IMR-90 (cell line): ENCODE data around the gene SLC25A34. TPM values are rescaled to one million over a fixed set of nuclear protein-coding genes. Genes with fewer than 3 reads are reported as not detected.

ENCODE experiments used
- ATAC-seq: fragments of 200-7000 bp; cut with Tn5 transposase; 2 replicates; pipeline ENCODE4 v1.9.1; 2020; ENCODE audit warnings: low read depth, mild to moderate bottlenecking, moderate library complexity
- BruUV-seq: library from RNA; stranded (reverse); fragments of 400-500 nt; replicated peaks from 2 replicates; lab custom pipeline; 2021; lab: Mats Ljungman, UMichigan
- CTCF ChIA-PET: fragments of 300-600 bp; formaldehyde crosslinking; extraction: SDS; loops from one replicate; lab custom pipeline; 2021; ENCODE audit warnings: antibody characterized with exemption; lab: Yijun Ruan, JAX
- POLR2A ChIA-PET: fragments of 300-600 bp; sonication (Branson Sonifier 250); formaldehyde crosslinking; loops from one replicate; lab custom pipeline; 2022; ENCODE audit warnings: antibody characterized with exemption; ENCODE audit not compliant: unreplicated experiment; lab: Charles Lee
- DNase-seq: peaks from one replicate; pipeline ENCODE4 v3.0.0; 2013
- H2AFZ ChIP-seq: replicated peaks from 2 replicates; pipeline ENCODE3; 2013; ENCODE audit warnings: low read length, mild to moderate bottlenecking; ENCODE audit not compliant: poor library complexity
- H2AK5ac ChIP-seq: 2 replicates; pipeline ENCODE4 v1.6.1; 2013; ENCODE audit warnings: low read depth, low read length, inconsistent platforms
- H2AK9ac ChIP-seq: replicated peaks from 2 replicates; pipeline ENCODE3; 2013; ENCODE audit warnings: mild to moderate bottlenecking, low read depth, low read length, moderate library complexity; ENCODE audit not compliant: poor library complexity
- H2BK120ac ChIP-seq: 2 replicates; pipeline ENCODE4 v1.6.1; 2013; ENCODE audit warnings: low read depth, low read length, inconsistent platforms
- H2BK15ac ChIP-seq: 3 replicates; pipeline ENCODE4 v1.6.1; 2013; ENCODE audit warnings: low read depth, low read length, inconsistent platforms
- H2BK20ac ChIP-seq: 2 replicates; pipeline ENCODE4 v1.6.1; 2013; ENCODE audit warnings: low read depth, mild to moderate bottlenecking, inconsistent platforms, low read length, moderate library complexity
- H2BK5ac ChIP-seq: 2 replicates; pipeline ENCODE4 v1.6.1; 2013; ENCODE audit warnings: mild to moderate bottlenecking, low read depth, low read length, inconsistent platforms; ENCODE audit not compliant: poor library complexity, severe bottlenecking
- H3K14ac ChIP-seq: replicated peaks from 2 replicates; pipeline ENCODE4 v1.6.1; 2013; ENCODE audit warnings: low read depth, low read length, inconsistent platforms
- H3K18ac ChIP-seq: 2 replicates; pipeline ENCODE4 v1.6.1; 2013; ENCODE audit warnings: low read depth, low read length, control low read depth
- H3K23ac ChIP-seq: 2 replicates; pipeline ENCODE4 v1.6.1; 2013; ENCODE audit warnings: low read depth, low read length, inconsistent platforms
- H3K27ac ChIP-seq: 2 replicates; pipeline ENCODE4 v1.5.1; 2013; ENCODE audit warnings: mild to moderate bottlenecking, control low read depth, low read length; ENCODE audit not compliant: insufficient read depth
- H3K27me3 ChIP-seq: 2 replicates; pipeline ENCODE4 v1.6.1; 2013; ENCODE audit warnings: low read length; ENCODE audit not compliant: control insufficient read depth, insufficient read depth
- H3K36me3 ChIP-seq: 2 replicates; pipeline ENCODE4 v1.6.1; 2013; ENCODE audit warnings: low read length, mixed read lengths; ENCODE audit not compliant: control insufficient read depth, insufficient read depth
- H3K4ac ChIP-seq: 2 replicates; pipeline ENCODE4 v1.6.1; 2013; ENCODE audit warnings: low read depth, low read length, inconsistent platforms
- H3K4me1 ChIP-seq: 2 replicates; pipeline ENCODE4 v1.6.1; 2013; ENCODE audit warnings: low read length, mixed read lengths; ENCODE audit not compliant: control insufficient read depth, insufficient read depth
- H3K4me2 ChIP-seq: 2 replicates; pipeline ENCODE4 v1.6.1; 2013; ENCODE audit warnings: low read depth, mild to moderate bottlenecking, control low read depth, low read length, moderate library complexity
- H3K4me3 ChIP-seq: 2 replicates; pipeline ENCODE4 v1.5.1; 2013; ENCODE audit warnings: low read depth, mild to moderate bottlenecking, control low read depth, low read length, moderate library complexity; ENCODE audit not compliant: insufficient read depth
- H3K56ac ChIP-seq: 2 replicates; pipeline ENCODE4 v1.6.1; 2013; ENCODE audit warnings: low read length, inconsistent platforms; ENCODE audit not compliant: insufficient read depth; ENCODE audit errors: extremely low read depth
- H3K79me1 ChIP-seq, 2 experiments: 2 replicates each; pipeline ENCODE4 v1.6.1; 2013; ENCODE audit warnings: low read length in 2 of 2, inconsistent platforms in 1 of 2, low read depth in 1 of 2
- H3K9ac ChIP-seq: 2 replicates; pipeline ENCODE4 v1.6.1; 2013; ENCODE audit warnings: low read depth, low read length, control low read depth
- H3K9me1 ChIP-seq: 2 replicates; pipeline ENCODE4 v1.6.1; 2013; ENCODE audit warnings: low read length, inconsistent platforms; ENCODE audit not compliant: insufficient read depth
- H3K9me3 ChIP-seq: 2 replicates; pipeline ENCODE4 v1.6.1; 2013; ENCODE audit warnings: low read length; ENCODE audit not compliant: control insufficient read depth, insufficient read depth
- H4K20me1 ChIP-seq: 2 replicates; pipeline ENCODE4 v1.6.1; 2013; ENCODE audit warnings: low read length, inconsistent platforms; ENCODE audit not compliant: insufficient read depth
- H4K5ac ChIP-seq: 2 replicates; pipeline ENCODE4 v1.6.1; 2013; ENCODE audit warnings: mild to moderate bottlenecking, low read depth, low read length, control low read depth
- H4K8ac ChIP-seq, 2 experiments: 2 replicates each; pipeline ENCODE4 v1.6.1; 2013; ENCODE audit warnings: low read depth in 2 of 2, low read length in 2 of 2, control low read depth in 1 of 2, inconsistent platforms in 1 of 2
- H4K91ac ChIP-seq: 2 replicates; pipeline ENCODE4 v1.6.1; 2013; ENCODE audit warnings: low read depth, low read length, inconsistent platforms; ENCODE audit not compliant: insufficient read depth
- BHLHE40 ChIP-seq: fragments of 150-350 bp; IDR thresholded peaks from 2 replicates; pipeline ENCODE4 v1.6.1; 2016; ENCODE audit warnings: mild to moderate bottlenecking, low read depth, low read length
- CEBPB ChIP-seq: IDR thresholded peaks from 2 replicates; pipeline ENCODE4 v1.6.1; 2012; ENCODE audit warnings: low read depth, low read length, improper control_type of control experiment
- CHD1 ChIP-seq: IDR thresholded peaks from 2 replicates; pipeline ENCODE4 v1.6.1; 2012; ENCODE audit warnings: low read depth, low read length, improper control_type of control experiment
- FOS ChIP-seq: fragments of 150-350 bp; IDR thresholded peaks from 2 replicates; pipeline ENCODE4 v1.6.1; 2016; ENCODE audit warnings: low read depth, low read length
- MAFK ChIP-seq: IDR thresholded peaks from 2 replicates; pipeline ENCODE4 v1.6.1; 2012; ENCODE audit warnings: low read depth, low read length, improper control_type of control experiment
- MAZ ChIP-seq: IDR thresholded peaks from 2 replicates; pipeline ENCODE4 v1.6.1; 2012; ENCODE audit warnings: low read depth, mild to moderate bottlenecking, low read length, improper control_type of control experiment, moderate library complexity, borderline replicate concordance
- MXI1 ChIP-seq: IDR thresholded peaks from 2 replicates; pipeline ENCODE4 v1.6.1; 2012; ENCODE audit warnings: low read depth, mild to moderate bottlenecking, low read length, moderate library complexity, borderline replicate concordance
- NFE2L2 ChIP-seq: fragments of 150-350 bp; IDR thresholded peaks from 2 replicates; pipeline ENCODE4 v1.6.1; 2016; ENCODE audit warnings: low read depth, mild to moderate bottlenecking, low read length
- POLR2A ChIP-seq: IDR thresholded peaks from 2 replicates; pipeline ENCODE4 v1.6.1; 2012; ENCODE audit warnings: mild to moderate bottlenecking, low read depth, low read length
- RAD21 ChIP-seq: IDR thresholded peaks from 2 replicates; pipeline ENCODE4 v1.6.1; 2012; ENCODE audit warnings: low read length, improper control_type of control experiment
- RCOR1 ChIP-seq: IDR thresholded peaks from 2 replicates; pipeline ENCODE4 v1.6.1; 2012; ENCODE audit warnings: mild to moderate bottlenecking, low read length, improper control_type of control experiment; ENCODE audit not compliant: insufficient replicate concordance
- RFX5 ChIP-seq: IDR thresholded peaks from 2 replicates; pipeline ENCODE4 v1.8.0; 2012; ENCODE audit warnings: low read depth, mild to moderate bottlenecking, low read length, moderate library complexity
- SMC3 ChIP-seq: fragments of 150-350 bp; IDR thresholded peaks from 2 replicates; pipeline ENCODE4 v1.6.1; 2016; ENCODE audit warnings: low read depth, mild to moderate bottlenecking, antibody characterized with exemption, low read length, moderate library complexity
- whole genome bisulfite sequencing, 2 experiments: methylation state at CpG; one replicate each; pipeline versions ENCODE4 v1.1.5 to v1.1.7; 2013; ENCODE audit warnings: missing lambda C conversion rate in 2 of 2; ENCODE audit not compliant: insufficient read length in 1 of 2; ENCODE audit errors: extremely low coverage in 2 of 2; 5-methylcytosine and 5-hydroxymethylcytosine counted together
- dilution Hi-C: fragments of 300-500 bp; cut with HindIII; formaldehyde crosslinking; loops from one replicate; pipeline ENCODE4 v1.14.3; 2018; ENCODE audit warnings: low sequenced_read_pairs; ENCODE audit not compliant: unreplicated experiment
- in situ Hi-C: fragments of 300-500 bp; cut with MboI; formaldehyde crosslinking; loops from 3 replicates; pipeline ENCODE4 v1.14.3; 2019; ENCODE audit warnings: low sequenced_read_pairs, inconsistent platforms, mixed read lengths
- intact Hi-C: fragments of 100-400 bp; cut with micrococcal nuclease; formaldehyde crosslinking; loops from 2 replicates; pipeline ENCODE4 v1.10.0; 2022
- polyA plus RNA-seq, 3 experiments: library from polyadenylated mRNA; depleted of rRNA; stranded (reverse); fragments of >200 nt; gene quantifications; 2 replicates each; pipeline ENCODE4 v1.2.3, GENCODE V29; 2012; ENCODE audit warnings: low replicate concordance in 1 of 3
- total RNA-seq: library from RNA; depleted of rRNA; stranded (reverse); fragments of >200 nt; gene quantifications from 2 replicates; pipeline ENCODE4 v1.2.3, GENCODE V29; 2012
- TF ChIP-seq, protein P1 (sequence below): fragments of 150-350 bp; IDR thresholded peaks from 2 replicates; pipeline ENCODE4 v1.6.1; 2016; ENCODE audit warnings: low read depth, mild to moderate bottlenecking, low read length, moderate library complexity, borderline replicate concordance
- TF ChIP-seq, protein P2 (sequence below): conservative IDR thresholded peaks from 2 replicates; pipeline ENCODE4 v1.5.1; 2012; ENCODE audit warnings: mild to moderate bottlenecking, low read depth, low read length, improper control_type of control experiment
- TF ChIP-seq, protein P3 (sequence below): fragments of 150-350 bp; IDR thresholded peaks from 2 replicates; pipeline ENCODE4 v1.6.1; 2017; ENCODE audit warnings: mild to moderate bottlenecking, antibody characterized with exemption, low read length, low read depth

SLC25A34 gene
- total and polyA plus RNA-seq, 2 of the 4 experiments (the other 2 are of a cell fraction) = under 0.01 to 0.72 TPM

DNA sequence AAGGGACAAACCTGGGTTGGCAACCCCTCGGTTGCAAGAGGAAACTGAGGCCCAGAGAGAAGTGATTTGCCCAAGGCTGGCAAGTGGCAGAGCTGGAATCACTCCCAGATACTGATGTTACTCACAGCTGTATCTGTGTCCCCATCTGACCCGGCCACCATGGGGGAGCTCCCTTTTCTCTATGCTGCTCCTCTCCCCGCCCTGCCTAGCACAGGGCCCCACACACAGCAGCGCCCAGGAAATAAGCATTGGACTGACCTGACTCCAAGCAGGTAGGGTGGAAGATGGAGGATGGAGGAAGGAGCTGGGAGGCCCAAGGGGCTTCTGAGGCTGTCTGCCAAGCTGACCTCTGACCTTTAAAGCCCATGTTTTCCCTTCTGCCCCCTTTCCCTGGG, 19.6 kb downstream of the SLC25A34 start:
- Histone ChIP-seq H3K23ac (no peak overlapping the region), H3K79me1 (peaks cover 0 to 17% of the 10 kb centered on the region in 2 experiments; a peak in 3 of 4 replicates), H3K9me3 (no peaks in the 10 kb centered on the region), H4K20me1 (peaks cover under 1% of the 10 kb centered on the region; the same call in 1 of the 2 replicates), H4K91ac (no peak overlapping the region), H3K4ac (no peak overlapping the region), H3K9ac (no peak overlapping the region), H3K9me1 (no peaks in the 10 kb centered on the region), H3K14ac (no peak overlapping the region), H4K8ac (no peak overlapping the region), H3K4me1 (peaks cover 10% of the 10 kb centered on the region), H3K56ac (no peak overlapping the region), H3K27me3 (no peaks in the 10 kb centered on the region), H2AFZ (no peak overlapping the region), H3K27ac (no peak overlapping the region), H3K36me3 (no peaks in the 10 kb centered on the region), H4K5ac (no peak overlapping the region), H2AK5ac (no peak overlapping the region), H3K18ac (no peak overlapping the region), H2BK15ac (no peak overlapping the region), H2BK120ac (no peak overlapping the region), H3K4me2 (no peak overlapping the region), H2BK5ac (no peak overlapping the region), H2BK20ac (no peak overlapping the region), H3K4me3 (no peak overlapping the region), H2AK9ac (peak overlapping the region; percentile 77)
- WGBS, 2 experiments = 100% methylated on average over 1 of the region's 4 CpGs; no CpG with 5 or more reads in 1 of the 2 experiments
- dilution Hi-C loops = no loop called here
- no peak for DNase-seq
- in situ Hi-C loops = no loop called here
- ChIA-PET POLR2A (no interaction called here), CTCF (no interaction called here)
- no peak for ATAC-seq
- intact Hi-C loops = no loop called here
- no peak for TF ChIP-seq MXI1
- TF ChIP-seq SMC3 = no peak
- no peak for TF ChIP-seq CEBPB
- TF ChIP-seq, protein P1, sequence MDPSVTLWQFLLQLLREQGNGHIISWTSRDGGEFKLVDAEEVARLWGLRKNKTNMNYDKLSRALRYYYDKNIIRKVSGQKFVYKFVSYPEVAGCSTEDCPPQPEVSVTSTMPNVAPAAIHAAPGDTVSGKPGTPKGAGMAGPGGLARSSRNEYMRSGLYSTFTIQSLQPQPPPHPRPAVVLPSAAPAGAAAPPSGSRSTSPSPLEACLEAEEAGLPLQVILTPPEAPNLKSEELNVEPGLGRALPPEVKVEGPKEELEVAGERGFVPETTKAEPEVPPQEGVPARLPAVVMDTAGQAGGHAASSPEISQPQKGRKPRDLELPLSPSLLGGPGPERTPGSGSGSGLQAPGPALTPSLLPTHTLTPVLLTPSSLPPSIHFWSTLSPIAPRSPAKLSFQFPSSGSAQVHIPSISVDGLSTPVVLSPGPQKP = no peak
- TF ChIP-seq RFX5 = no peak
- no peak for TF ChIP-seq RAD21
- no peak for TF ChIP-seq POLR2A
- no peak for TF ChIP-seq RCOR1
- no peak for TF ChIP-seq CHD1
- TF ChIP-seq MAFK = no peak
- TF ChIP-seq MAZ = no peak
- TF ChIP-seq, protein P2, sequence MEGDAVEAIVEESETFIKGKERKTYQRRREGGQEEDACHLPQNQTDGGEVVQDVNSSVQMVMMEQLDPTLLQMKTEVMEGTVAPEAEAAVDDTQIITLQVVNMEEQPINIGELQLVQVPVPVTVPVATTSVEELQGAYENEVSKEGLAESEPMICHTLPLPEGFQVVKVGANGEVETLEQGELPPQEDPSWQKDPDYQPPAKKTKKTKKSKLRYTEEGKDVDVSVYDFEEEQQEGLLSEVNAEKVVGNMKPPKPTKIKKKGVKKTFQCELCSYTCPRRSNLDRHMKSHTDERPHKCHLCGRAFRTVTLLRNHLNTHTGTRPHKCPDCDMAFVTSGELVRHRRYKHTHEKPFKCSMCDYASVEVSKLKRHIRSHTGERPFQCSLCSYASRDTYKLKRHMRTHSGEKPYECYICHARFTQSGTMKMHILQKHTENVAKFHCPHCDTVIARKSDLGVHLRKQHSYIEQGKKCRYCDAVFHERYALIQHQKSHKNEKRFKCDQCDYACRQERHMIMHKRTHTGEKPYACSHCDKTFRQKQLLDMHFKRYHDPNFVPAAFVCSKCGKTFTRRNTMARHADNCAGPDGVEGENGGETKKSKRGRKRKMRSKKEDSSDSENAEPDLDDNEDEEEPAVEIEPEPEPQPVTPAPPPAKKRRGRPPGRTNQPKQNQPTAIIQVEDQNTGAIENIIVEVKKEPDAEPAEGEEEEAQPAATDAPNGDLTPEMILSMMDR = no peak
- TF ChIP-seq NFE2L2 = no peak
- TF ChIP-seq, protein P3, sequence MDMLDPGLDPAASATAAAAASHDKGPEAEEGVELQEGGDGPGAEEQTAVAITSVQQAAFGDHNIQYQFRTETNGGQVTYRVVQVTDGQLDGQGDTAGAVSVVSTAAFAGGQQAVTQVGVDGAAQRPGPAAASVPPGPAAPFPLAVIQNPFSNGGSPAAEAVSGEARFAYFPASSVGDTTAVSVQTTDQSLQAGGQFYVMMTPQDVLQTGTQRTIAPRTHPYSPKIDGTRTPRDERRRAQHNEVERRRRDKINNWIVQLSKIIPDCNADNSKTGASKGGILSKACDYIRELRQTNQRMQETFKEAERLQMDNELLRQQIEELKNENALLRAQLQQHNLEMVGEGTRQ = no peak
- TF ChIP-seq BHLHE40 = no peak
- no peak for TF ChIP-seq FOS
- no TSS peak for BruUV-seq
